Epidermal melanocyte (primary cell): ENCODE measurements around the gene CACNA1I.

Source experiments
- DNase-seq: peaks from one replicate; pipeline ENCODE4 v3.0.0; 2011; ENCODE audit warnings: low spot score; ENCODE audit not compliant: insufficient read length

CACNA1I gene

DNA sequence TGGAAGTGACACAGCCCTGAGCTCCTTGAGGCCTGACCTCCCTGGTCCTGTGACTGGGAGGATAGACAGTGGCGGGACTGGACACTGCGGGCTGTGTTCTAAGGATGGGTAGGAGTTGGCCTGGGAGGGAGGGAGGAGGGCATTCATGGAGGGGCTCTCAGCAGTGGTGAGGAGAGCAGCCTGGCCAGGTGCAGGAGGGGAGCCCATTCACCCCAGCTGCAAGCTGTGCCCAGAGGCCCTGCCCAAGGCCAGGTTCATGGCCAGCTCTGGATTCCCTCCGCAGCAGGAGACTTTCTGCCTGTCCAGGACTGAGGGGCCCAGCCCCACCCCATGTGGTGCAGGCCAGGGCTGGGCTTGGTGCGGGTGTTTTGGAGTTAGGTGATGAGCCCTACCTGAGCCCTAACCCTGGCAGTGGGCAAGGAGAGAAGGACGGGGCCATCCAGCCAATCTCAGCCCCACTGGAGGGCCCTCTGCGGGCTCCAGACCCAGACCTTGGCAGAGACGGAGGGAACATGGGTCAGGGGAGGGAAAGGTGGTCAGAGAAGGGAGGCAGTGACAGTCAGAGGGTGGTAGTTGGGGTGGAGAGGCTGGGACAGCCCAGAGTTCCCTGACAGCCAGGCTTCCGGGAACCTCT, 26.8 kb downstream of the CACNA1I start:
- no peak for DNase-seq

GRCh38 chr22:39598017-39598965, 27.7 kb downstream of the CACNA1I start:
- DNase-seq: no peak

GRCh38 chr22:39600491-39601179, 30.1 kb downstream of the CACNA1I start:
- DNase-seq: no peak

DNA sequence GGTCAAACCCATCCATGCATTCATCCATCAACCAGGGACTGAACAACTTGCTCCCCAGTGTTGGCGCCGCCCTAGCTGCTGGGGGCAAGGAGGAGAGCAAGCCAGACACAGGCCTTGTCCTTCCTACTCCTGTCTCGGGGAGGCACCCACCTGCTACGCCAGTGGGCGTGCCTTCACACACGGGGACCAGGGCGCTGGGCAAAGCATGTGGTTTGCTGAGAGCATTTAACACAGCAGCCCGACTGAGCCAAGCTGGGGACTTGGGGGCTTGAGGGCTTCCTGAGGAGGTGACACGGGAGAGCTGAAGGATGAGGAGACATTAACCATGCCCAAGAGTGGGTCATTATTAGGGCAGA, 30.6 kb downstream of the CACNA1I start:
- DNase-seq: no peak

DNA sequence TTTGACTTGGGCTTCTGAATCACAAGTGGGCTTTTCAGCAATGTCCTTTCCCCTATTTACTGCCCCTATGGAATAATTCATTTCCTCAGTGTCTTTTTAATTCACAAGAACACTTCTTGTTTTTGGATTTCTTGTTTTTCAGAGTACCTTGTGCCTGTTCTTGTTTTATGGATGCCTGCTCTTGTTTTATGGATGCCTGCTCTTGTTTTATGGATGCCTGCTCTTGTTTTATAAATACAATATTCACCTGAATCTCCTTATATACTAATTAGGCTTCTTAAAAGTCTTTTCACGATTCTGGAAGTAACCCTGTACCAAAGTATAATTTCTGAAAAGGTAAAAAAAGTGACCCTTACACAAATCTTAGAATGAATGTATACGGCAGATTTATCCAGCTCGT, 32.8 kb downstream of the CACNA1I start:
- no peak for DNase-seq

DNA sequence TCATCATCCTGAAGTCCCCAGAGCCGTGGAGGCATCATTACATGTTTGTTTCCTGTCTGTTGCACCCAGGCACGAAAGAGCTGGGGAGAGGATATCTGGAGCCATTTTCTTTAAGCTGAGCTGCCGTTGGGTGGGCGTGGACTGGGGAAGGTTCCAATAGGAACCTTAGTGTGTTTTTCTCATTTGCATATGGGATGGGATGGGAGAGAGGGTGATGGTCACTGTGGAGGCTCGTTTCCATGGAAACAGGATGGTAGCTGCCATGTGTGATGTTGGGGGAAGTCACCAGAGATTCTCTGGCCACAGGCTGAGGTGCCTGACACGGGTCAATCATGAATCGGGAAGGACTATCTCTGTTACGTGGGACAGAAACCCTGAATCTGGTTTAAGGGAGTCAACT, 39.7 kb downstream of the CACNA1I start:
- DNase-seq: no peak

DNA sequence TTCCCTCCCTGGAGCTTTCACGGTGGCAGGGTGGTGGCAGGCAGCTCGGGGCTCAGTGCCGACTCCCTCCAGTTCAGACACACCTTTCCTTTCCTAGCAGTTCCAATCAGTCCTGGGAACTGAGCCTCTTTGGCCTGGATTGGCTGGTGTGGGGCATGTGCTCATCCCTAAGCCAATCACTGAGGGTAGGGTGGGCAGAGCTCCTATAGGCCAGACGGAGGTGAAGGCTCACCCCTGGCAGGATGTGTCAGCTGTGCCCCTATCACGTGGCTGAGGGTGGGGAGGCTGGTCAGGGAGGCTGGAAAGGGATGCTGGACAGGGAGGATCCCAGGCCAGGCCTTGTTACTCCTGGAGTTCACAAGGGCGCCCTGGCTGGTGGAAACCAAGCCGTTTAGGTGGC, 40.2 kb downstream of the CACNA1I start:
- no peak for DNase-seq

DNA sequence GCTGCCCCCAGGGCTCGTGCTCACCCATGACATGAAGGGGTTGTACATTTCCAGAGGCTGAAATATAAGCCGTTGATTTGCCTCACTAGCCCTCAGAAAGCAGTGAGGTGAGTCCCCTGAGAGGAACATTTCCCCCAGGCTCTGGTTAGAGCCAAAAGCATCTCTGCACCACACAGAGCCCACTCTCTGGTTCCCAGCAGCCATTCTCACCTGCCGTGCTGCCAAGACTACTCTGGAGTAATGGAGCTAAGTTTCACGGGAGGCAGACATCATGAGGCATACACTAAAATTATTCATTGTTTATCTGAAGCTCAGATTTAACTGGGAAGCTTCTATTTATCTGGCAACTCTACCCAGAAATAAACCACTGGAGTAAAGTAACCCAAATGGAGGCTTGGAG, 40.8 kb downstream of the CACNA1I start:
- no peak for DNase-seq

GRCh38 chr22:39612811-39613548, 42.4 kb downstream of the CACNA1I start:
- DNase-seq: no peak

DNA sequence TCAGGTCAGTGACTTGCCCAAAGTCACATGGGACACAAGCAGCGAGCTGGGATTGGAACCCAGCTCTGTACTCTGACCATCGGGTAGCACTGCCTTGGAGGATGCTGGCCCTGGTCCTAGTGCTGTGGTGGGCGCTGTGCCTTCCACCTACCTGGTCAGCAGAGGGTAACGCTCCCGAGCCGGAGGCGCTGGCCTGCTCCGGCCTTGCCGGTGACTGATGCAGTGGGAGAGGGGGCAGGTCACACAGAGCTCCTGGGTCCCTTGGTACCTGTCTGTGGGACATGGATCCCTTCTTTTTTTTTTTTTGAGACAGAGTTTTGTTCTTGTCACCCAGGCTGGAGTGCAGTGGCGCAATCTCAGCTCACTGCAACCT, 43.0 kb downstream of the CACNA1I start:
- DNase-seq: no peak

GRCh38 chr22:39614442-39614841, 43.9 kb downstream of the CACNA1I start:
- no peak for DNase-seq

DNA sequence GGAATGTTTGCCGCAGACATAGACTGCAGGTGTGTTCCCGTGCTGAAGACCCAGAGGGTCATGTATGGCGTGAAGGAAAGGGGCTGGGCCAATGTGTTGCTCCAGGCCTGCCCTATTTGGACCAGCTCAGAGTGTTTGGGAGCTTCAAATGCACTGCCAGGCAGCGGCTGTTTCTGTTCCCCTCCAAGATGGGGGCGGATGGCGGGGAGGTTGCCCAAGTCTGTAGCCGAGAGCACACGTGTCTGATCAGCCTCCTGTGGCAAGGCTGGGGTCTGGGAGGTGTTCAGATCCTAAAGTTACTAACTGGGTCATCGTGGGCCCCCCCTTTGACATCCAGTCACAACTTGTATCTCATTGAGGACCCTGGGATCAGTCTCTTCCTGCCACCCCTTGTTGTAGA, 45.5 kb downstream of the CACNA1I start:
- no peak for DNase-seq

DNA sequence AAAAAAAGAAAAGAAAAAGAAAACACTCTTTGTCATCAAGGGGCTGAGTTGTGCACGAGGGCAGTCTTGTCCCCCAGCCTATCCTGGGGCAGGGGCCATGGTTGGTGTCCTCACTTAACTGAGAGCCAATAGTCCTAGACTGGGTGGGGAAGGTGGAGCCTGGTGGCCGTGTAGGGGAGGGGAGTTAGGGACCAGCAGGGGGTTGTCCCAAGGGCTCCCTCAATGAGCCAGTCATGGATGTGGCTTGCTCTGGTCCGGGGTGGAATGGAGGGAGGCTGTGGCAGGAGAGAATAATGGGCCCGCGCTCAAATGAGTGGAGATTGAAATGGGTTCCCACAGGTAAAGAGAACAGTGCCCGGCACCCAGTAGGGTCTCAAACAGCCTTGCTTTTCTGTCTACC, 46.2 kb downstream of the CACNA1I start:
- no peak for DNase-seq

DNA sequence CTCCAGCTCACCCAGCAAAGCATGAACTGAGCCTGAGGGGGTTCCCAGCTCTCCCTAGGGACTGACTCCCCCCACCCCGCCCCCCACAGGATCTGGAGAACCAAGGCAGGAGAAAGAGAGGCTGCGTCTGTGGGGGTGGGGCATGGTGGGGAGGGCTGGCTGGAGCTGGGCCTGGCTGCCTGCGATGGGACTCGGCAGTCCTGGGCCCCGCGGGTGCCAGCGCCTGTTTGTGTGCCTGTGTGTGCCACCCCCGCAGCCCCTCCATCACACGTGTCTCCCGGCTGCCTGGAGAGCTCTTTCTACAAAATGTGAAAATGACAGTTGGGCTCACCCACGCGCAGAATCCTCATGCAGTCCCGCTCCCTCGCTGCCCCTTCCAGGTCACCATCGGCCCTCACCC, 46.8 kb downstream of the CACNA1I start:
- no peak for DNase-seq

DNA sequence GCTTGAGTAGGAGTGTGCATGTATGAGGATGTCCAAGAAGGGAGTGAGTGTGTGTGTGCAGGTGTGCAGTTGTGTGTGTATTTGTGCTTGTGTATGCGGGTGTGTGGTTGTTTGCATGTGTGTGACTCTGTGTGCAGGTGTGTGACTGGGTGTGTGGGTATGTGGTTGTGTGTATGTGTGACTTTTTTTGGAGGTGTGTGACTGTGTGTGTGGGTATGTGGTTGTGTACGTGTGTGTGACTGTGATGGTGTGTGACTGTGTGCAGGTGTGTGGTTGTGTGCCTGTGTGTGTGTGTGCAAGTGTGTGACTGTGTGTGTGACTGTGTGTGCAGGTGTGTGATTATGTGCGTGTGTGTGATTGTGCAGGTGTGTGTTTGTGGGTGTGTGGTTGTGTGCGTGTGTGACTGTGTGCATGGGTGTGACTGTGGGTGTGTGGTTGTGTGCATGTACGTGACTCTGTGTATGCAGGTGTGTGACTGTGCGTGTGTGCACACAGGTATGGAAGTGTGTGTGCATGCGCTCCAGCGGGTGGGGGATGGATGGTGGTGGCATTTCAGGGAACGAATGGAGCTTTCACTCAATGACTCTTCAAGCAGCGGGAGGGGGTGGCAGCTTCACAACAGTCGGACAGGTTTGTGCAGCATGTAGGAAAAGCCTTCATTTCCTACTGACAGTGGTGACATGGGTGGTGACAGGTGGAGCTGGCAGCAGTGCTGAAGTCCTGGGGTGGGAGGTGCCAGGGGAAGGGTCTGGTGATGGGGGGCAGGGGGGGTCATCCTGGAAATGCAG, 47.6 kb downstream of the CACNA1I start:
- DNase-seq: no peak

DNA sequence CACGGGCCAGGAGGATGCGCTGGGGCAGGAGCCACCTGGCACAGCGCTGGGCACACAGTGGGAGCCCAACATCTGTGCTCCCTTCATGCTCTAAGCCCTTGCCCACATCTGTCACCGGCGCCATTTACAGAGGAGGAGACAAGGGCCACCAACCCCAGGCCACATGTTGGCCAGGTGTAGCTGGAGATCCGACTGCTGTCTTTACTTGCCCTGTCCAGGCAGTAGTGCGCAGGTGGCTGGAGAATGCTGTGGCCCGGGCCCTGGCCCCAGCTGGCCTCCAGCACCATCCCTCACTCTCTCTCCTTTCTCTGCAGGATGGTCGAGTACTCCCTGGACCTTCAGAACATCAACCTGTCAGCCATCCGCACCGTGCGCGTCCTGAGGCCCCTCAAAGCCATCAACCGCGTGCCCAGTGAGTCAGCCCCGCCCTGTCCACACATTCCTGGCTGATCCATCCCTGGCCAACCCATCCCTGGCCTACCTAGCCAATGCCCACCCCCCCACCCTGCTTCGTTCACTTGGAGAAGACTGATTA, 48.5 kb downstream of the CACNA1I start:
- no peak for DNase-seq

GRCh38 chr22:39620924-39621690, 50.6 kb downstream of the CACNA1I start:
- DNase-seq: no peak

- no peak for DNase-seq
Observed at GRCh38 chr22:39621826-39622225, 51.3 kb downstream of the CACNA1I start.

DNA sequence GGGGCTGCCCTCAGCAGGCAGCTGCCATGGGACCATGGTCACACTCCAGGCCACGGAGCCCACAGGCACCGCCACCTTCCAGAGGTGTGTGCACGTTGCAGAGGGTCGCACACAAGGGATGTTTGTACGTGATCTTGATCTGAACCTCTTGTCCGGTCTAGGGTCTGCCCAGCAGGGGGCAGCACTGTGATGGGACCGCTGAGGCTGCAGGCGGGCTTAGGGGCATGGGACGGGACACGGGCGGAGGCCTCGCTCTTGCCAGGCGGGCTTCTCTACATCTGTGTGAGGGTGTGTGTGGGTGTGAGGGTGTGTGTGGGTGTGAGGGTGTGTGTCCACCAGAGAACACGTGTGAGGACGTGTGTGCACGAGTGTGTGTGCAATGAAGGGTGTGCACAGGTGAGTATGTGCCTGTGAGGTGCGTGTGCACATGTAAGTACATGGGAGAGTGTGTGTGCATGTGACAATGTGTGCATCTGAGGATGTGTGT, 52.4 kb downstream of the CACNA1I start:
- DNase-seq: no peak
